Suprapubic skin (tissue), 3 donors: Measurements from ENCODE around the gene SLC16A12.

Source experiments
- POLR2A ChIP-seq, 2 donors: fragments of 450-650 bp; IDR thresholded peaks; one replicate each; pipeline ENCODE4 v1.6.1; 2017; ENCODE audit warnings: antibody characterized with exemption in 2 of 2, mild to moderate bottlenecking in 2 of 2, moderate library complexity in 2 of 2
- TF ChIP-seq, protein P1 (sequence below), 2 donors: fragments of 200-600 bp in 1 of 2; fragments of 450-650 bp in 1 of 2; sonication (generic) in 1 of 2; IDR thresholded peaks; one replicate each; pipeline ENCODE4 v1.5.1; 2016 to 2019; ENCODE audit warnings: antibody characterized with exemption in 2 of 2, mild to moderate bottlenecking in 1 of 2, moderate library complexity in 1 of 2

DNA sequence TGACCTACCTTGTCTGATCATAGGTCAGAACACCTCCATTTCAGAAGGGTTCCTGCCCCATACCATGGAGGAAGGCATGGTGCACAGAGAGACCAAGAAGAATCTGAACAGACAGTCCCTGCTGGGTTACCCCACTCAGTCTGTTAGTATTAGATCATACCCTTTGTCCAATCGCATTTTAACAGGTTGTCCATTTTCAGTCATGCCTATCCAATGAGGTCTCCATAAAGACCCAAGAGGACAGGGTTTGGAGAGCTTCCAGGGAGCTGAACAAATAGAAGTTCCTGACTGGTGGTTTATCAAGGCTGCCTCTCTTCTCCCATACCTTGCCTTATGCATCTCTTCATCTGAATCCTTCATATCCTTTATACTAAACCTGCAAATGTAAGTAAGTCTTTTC is 21.2 kb upstream of the SLC16A12 start:
- no peak for TF ChIP-seq POLR2A (IDR thresholded peaks at IDR 0.05)
- TF ChIP-seq, protein P1, sequence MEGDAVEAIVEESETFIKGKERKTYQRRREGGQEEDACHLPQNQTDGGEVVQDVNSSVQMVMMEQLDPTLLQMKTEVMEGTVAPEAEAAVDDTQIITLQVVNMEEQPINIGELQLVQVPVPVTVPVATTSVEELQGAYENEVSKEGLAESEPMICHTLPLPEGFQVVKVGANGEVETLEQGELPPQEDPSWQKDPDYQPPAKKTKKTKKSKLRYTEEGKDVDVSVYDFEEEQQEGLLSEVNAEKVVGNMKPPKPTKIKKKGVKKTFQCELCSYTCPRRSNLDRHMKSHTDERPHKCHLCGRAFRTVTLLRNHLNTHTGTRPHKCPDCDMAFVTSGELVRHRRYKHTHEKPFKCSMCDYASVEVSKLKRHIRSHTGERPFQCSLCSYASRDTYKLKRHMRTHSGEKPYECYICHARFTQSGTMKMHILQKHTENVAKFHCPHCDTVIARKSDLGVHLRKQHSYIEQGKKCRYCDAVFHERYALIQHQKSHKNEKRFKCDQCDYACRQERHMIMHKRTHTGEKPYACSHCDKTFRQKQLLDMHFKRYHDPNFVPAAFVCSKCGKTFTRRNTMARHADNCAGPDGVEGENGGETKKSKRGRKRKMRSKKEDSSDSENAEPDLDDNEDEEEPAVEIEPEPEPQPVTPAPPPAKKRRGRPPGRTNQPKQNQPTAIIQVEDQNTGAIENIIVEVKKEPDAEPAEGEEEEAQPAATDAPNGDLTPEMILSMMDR (IDR thresholded peaks at IDR 0.05): no peak
